Esophagus (tissue), 2 donors: ENCODE data around the gene RANBP2. TPM values are rescaled to one million over a fixed set of nuclear protein-coding genes. Genes with fewer than 3 reads are reported as not detected.

Source experiments
- H3K27ac ChIP-seq, 2 donors: one replicate each; pipeline ENCODE4 v1.5.1; 2013; ENCODE audit warnings: low read depth in 2 of 2, mild to moderate bottlenecking in 2 of 2, inconsistent platforms in 1 of 2, low read length in 1 of 2, moderate library complexity in 1 of 2
- H3K27me3 ChIP-seq, 2 donors: one replicate each; pipeline ENCODE4 v1.6.1; 2013; ENCODE audit warnings: low read length in 2 of 2, control low read depth in 1 of 2, mild to moderate bottlenecking in 1 of 2; ENCODE audit not compliant: insufficient read depth in 2 of 2, control insufficient read depth in 1 of 2
- H3K36me3 ChIP-seq, 2 donors: one replicate each; pipeline ENCODE4 v1.6.1; 2013; ENCODE audit warnings: low read length in 1 of 2; ENCODE audit not compliant: control insufficient read depth in 2 of 2, insufficient read depth in 2 of 2
- H3K4me1 ChIP-seq, 2 donors: one replicate each; pipeline ENCODE4 v1.6.1; 2013; ENCODE audit warnings: low read length in 1 of 2; ENCODE audit not compliant: control insufficient read depth in 2 of 2, insufficient read depth in 2 of 2
- H3K4me3 ChIP-seq, 2 donors: one replicate each; pipeline ENCODE4 v1.5.1; 2013; ENCODE audit warnings: low read length in 2 of 2, mild to moderate bottlenecking in 2 of 2, low read depth in 1 of 2, moderate library complexity in 1 of 2
- H3K9me3 ChIP-seq, 2 donors: one replicate each; pipeline ENCODE4 v1.6.1; 2013; ENCODE audit warnings: mild to moderate bottlenecking in 2 of 2, low read depth in 1 of 2, low read length in 1 of 2, moderate library complexity in 1 of 2; ENCODE audit not compliant: control insufficient read depth in 2 of 2, insufficient read depth in 1 of 2
- whole genome bisulfite sequencing, 2 donors: extraction: QIAGEN DNeasy Blood & Tissue Kit; methylation state at CpG; one replicate each; pipeline ENCODE4 v1.1.7; 2013; 5-methylcytosine and 5-hydroxymethylcytosine counted together
- polyA plus RNA-seq, 2 donors: library from polyadenylated mRNA; stranded (reverse); fragments of 200-250 nt; gene quantifications; one replicate each; pipeline ENCODE4 v1.2.3, GENCODE V29; 2013
- donor health status: healthy with polysubstance abuse.
- donor health status: Bipolar disorder and iron deficiency.

Gene RANBP2
- polyA plus RNA-seq, 2 donors = 7.1 to 10.1 TPM

- 86 to 87% methylated on average over 3 of the region's 3 CpGs for WGBS, 2 donors
- Histone ChIP-seq H3K9me3 (no peaks in the 10 kb centered on the region), H3K27me3 (no peaks in the 10 kb centered on the region), H3K4me1 (no peaks in the 10 kb centered on the region), H3K27ac (no peak overlapping the region), H3K36me3 (no peaks in the 10 kb centered on the region), H3K4me3 (no peak overlapping the region)
These were observed 106.5 kb downstream of the RANBP2 start for GRCh38 chr2:108825736-108826135.

- Histone ChIP-seq H3K9me3 (no peaks in the 10 kb centered on the region), H3K4me3 (no peak overlapping the region), H3K27ac (no peak overlapping the region), H3K27me3 (no peaks in the 10 kb centered on the region), H3K4me1 (no peaks in the 10 kb centered on the region), H3K36me3 (no peaks in the 10 kb centered on the region)
- WGBS, 2 donors = 84 to 93% methylated on average over 4 of the region's 4 CpGs
These were observed 110.5 kb downstream of the RANBP2 start for GRCh38 chr2:108829578-108830310.

GRCh38 chr2:108833219-108833618 lies 113.9 kb downstream of the RANBP2 start:
- H3K27ac ChIP-seq = no peak overlapping the region
- H3K4me3 ChIP-seq = no peak overlapping the region
- H3K4me1 ChIP-seq = no peaks in the 10 kb centered on the region
- H3K36me3 ChIP-seq = no peaks in the 10 kb centered on the region
- H3K9me3 ChIP-seq = no peaks in the 10 kb centered on the region
- H3K27me3 ChIP-seq = no peaks in the 10 kb centered on the region

DNA sequence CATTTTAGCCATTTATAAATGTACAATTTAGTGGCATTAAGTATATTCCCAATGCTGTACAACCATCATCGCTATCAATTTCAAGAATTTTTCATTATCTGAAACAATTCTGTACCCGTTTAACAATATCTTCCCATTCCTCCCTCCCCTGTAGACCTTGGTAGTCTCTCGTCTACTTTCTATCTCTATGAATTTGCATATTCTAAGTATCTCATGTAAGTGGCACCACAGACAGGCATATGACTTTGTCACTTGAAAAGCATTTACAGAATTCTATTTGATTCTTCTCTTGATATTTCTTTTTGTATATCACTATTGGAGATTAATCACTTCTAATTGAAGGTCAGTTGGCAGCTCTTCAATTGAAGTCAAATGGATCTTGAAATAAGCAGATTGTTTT lies 115.3 kb downstream of the RANBP2 start:
- H3K27me3 ChIP-seq = no peaks in the 10 kb centered on the region
- H3K27ac ChIP-seq = no peak overlapping the region
- 87 to 92% methylated on average over 3 of the region's 3 CpGs for WGBS, 2 donors
- H3K4me1 ChIP-seq = no peaks in the 10 kb centered on the region
- H3K9me3 ChIP-seq = no peaks in the 10 kb centered on the region
- no peak overlapping the region for H3K4me3 ChIP-seq
- H3K36me3 ChIP-seq = no peaks in the 10 kb centered on the region

GRCh38 chr2:108835040-108835439 lies 115.8 kb downstream of the RANBP2 start:
- WGBS, 2 donors = 62 to 72% methylated on average over 1 of the region's 1 CpG
- Histone ChIP-seq H3K27me3 (no peaks in the 10 kb centered on the region), H3K4me3 (no peak overlapping the region), H3K36me3 (no peaks in the 10 kb centered on the region), H3K9me3 (no peaks in the 10 kb centered on the region), H3K4me1 (no peaks in the 10 kb centered on the region), H3K27ac (no peak overlapping the region)

Other genes starting within 250 kb of the RANBP2 start
- 10 to 100 TPM; 11.0 to 14.4 TPM for gene LIMS1, start 185.0 kb upstream of the RANBP2 start, polyA plus RNA-seq
- 1 to 10 TPM; 2.5 to 2.8 TPM for gene CCDC138, start 67.3 kb downstream of the RANBP2 start, polyA plus RNA-seq